Renal cortical epithelial cell (primary cell): ENCODE measurements around the gene DUOXA1. TPM values are rescaled to one million over a fixed set of nuclear protein-coding genes. Genes with fewer than 3 reads are reported as not detected.

Experiments
- DNase-seq: peaks from one replicate; pipeline ENCODE4 v3.0.0-alpha.2; 2011; ENCODE audit warnings: low read depth
- total RNA-seq: library from RNA; depleted of rRNA; stranded (reverse); fragments of >200 nt; gene quantifications from 2 replicates; pipeline ENCODE4 v1.2.3, GENCODE V29; 2014

The DUOXA1 gene
- total RNA-seq, 1 donor from 2014 or later, result not detected

DNA sequence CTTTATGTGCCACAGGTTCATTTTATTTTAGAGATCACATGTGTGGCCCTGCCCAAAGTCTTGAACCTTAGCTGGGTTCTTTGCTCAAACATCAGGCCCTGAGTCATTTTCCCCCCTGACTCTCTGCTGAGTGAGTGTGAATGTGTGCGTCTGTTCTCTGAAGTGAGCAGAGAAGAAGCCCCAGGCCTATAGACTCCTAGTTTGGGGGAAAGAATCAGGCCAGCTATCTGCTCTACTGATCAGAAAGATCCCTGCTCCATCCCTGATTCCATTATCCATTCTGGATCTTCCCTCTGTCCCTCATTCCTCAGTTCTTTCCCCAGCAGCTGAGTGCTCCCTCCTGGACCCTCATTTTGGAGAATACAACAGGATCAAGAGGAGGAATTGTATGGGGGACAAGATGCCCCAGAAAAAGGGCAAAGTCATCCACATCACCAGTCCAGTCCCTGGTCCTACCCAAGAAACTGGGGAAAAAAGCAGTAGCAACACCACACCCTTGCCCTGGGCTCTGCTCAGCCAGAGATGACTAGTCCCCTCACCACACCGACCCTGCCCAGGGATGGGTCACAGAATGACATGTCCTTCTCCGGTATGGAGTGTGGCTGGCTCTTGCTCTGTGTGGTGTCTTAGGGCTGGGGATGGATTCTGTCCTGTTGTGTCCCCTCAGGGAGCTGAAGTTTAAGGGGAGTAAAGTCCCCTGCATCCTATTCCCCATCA, 3.3 kb upstream of the DUOXA1 start:
- DNase-seq, result no peak

- DNase-seq, result no peak
Measured at GRCh38 chr15:45131510-45131909, 1.8 kb upstream of the DUOXA1 start.

- DNase-seq, result no peak
Measured at GRCh38 chr15:45130291-45131000, 767 bp upstream of the DUOXA1 start.

- no peak for DNase-seq
Measured at GRCh38 chr15:45128971-45129639, 574 bp downstream of the DUOXA1 start.

DNA sequence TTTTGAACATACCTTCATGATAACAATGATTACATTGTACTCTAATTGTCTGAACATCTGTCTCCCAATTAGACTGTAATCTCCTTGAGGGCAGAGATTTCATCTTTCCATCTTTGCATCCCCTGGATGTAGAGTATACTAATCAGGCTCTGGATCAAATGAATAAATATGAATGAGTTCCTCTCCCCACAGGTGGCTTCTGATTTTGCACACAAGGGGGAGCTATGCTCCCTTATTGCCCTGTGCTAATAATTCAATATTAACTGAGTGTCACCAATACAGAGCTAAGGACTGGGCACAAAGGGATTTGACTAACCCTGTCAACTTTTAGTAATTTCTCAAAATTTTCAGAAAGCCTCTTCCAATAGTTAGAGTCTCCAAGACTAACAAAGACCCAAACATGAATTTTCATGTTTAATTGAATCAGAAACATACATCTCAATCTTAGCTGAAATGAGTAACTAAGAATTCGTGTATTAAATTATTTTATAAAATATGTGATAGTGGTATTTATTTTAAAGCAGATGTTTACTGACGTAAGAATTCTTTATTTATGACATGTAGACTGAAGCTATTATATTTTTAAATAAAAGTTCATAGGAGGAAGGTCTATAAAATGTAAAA, 3.0 kb downstream of the DUOXA1 start:
- peak; percentile 36 for DNase-seq

DNA sequence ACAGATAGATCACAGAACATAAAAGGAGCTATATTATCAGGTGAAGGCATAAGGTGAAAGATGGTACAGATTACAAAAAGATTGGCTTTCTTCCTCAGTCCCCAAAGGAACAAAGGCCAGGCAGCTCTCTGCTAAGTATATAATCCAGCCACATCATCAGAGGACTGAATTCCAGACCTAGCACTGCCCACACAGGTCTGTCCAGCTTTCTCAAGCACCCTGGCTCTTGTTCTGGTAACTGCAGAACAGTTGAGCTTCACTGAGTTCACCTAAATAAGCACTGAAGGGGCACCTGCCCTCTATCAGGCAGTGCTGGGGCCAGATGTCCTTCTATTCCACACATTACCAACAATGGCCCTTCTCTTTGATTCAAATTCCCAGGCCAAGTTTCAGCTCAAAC, 6.3 kb downstream of the DUOXA1 start:
- peak; percentile 15 for DNase-seq

- no peak for DNase-seq
Measured at GRCh38 chr15:45122719-45123118, 7.0 kb downstream of the DUOXA1 start.

- peak; percentile 90 for DNase-seq
Measured at GRCh38 chr15:45121706-45122417, 7.8 kb downstream of the DUOXA1 start.

DNA sequence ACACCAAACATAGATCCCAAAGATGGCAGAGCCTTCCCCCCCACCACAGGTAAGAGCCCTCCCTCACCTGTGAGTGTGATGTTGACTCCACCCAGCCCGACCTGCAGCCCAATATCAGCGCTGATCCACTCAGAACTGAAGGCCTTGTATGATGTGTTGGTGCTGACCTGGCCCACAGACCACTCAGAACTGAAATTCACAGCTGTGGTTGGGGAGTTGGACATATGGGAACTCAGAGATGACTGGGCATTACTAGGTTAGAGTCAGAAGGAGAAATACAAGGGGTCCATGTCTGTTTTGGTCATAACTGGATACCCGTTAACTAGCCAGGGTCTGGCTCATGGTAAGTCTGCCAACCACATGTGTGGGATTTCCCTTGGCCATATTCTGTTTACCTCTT, 8.7 kb downstream of the DUOXA1 start:
- no peak for DNase-seq

GRCh38 chr15:45120081-45120972, 9.4 kb downstream of the DUOXA1 start:
- DNase-seq, result no peak

- no peak for DNase-seq
Measured at GRCh38 chr15:45118996-45119395, 10.7 kb downstream of the DUOXA1 start.

DNA sequence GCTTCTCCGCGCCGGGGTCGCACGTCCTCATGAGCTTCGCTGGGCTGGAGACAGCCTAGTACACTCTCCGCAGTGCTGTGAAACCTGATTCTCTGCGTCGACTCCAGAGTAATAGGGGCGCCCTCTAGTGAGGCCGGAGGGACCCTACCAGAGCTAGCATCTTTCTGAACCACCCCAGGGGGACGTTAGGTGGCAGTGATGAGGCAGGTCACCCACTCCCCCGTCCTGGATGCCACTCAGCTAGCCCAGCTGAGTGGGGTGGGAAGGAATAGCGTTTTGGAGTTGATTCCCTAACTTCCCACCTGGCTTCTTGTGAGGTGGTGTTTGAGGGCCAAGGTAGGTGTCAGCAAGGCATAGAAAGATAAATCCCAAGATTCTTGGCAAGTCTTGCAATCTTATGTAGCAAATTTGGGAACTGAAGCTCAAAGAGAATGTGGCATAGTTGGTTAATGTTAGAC, 11.5 kb downstream of the DUOXA1 start:
- DNase-seq, result peak; percentile 80

DNA sequence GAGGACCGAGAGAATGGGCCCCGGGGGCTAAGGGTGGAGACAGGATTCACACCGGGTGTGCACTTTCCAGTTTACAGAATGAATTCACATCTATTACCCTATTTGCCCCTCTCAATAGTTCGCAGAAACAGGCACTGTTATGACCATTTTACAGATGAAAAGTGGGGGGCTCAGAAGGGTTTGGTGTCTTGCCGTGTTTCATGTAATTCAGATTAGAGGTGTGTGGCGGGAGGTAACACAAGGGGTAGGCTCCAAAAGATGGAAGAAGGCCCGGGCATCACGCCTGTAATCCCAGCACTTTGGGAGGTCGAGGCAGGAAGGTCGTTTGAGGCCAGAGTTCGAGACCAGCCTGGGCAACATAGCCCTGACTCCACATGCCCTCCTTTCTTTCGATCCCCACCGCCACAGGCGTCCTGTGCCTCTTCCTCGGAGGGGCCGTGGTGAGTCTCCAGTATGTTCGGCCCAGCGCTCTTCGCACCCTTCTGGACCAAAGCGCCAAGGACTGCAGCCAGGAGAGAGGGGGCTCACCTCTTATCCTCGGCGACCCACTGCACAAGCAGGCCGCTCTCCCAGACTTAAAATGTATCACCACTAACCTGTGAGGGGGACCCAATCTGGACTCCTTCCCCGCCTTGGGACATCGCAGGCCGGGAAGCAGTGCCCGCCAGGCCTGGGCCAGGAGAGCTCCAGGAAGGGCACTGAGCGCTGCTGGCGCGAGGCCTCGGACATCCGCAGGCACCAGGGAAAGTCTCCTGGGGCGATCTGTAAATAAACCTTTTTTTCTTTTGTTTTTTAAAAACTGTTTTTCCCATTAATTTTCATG, 12.2 kb downstream of the DUOXA1 start:
- DNase-seq, result no peak

- no peak for DNase-seq
Measured at GRCh38 chr15:45116482-45117307, 13.0 kb downstream of the DUOXA1 start.

GRCh38 chr15:45116006-45116481, 13.6 kb downstream of the DUOXA1 start:
- no peak for DNase-seq

- DNase-seq, result no peak
Measured at GRCh38 chr15:45115312-45115820, 14.3 kb downstream of the DUOXA1 start.

DNA sequence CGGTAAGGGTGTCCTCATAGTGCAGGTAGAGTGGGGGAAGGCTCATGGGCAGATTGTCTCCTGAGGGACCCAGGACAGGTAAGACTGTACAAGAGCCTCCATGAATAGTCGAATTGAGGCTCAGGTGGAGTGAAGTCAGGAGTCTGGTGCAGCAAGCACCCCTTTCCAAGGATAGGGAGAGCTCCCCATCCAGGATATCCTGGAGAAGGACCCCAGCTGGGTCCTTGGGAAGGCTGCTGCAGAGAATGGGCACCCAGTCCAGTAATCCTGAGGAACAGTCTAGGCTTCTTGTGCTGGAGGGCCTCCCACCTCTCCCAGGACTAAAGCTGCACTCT, 15.0 kb downstream of the DUOXA1 start:
- no peak for DNase-seq

- no peak for DNase-seq
Measured at GRCh38 chr15:45114076-45114750, 15.5 kb downstream of the DUOXA1 start, which contains the start of the genes DUOX2 and DUOXA2. TSS of gene DUOX2 (minus strand) at chr15:45114172. CDS start at chr15:45113411, 761 bp downstream. TSS of gene DUOXA2 (plus strand) at chr15:45114326. CDS start at chr15:45114606, 280 bp downstream.
